HUDEP-2 (cell line): Measurements from ENCODE around the gene EIF2A.
"Not testable (repeated sequence)": the region's sequence is repeated elsewhere in the genome, so short reads cannot be mapped to it uniquely, and the experiment has no call there.

Experiments used
- DNase-seq, 76 experiments: peaks; one replicate each; lab custom pipeline; 2025; ENCODE audit not compliant: unreplicated experiment in 76 of 76; lab: John Stamatoyannopoulos, UW

EIF2A gene

GRCh38 chr3:150599611-150600297, 53.2 kb downstream of the EIF2A start:
- DNase-seq = peak in 5 of 76 experiments; percentile 9 to 26 (median 12)

GRCh38 chr3:150600647-150601530, 54.3 kb downstream of the EIF2A start:
- peak in 15 of 76 experiments; percentile 4 to 57 (median 29) for DNase-seq

- peak in 1 of 76 experiments; percentile 12 for DNase-seq
These were observed 56.0 kb downstream of the EIF2A start for GRCh38 chr3:150602426-150603152.

- peak; percentile 49 to 97 (median 92) for DNase-seq
These were observed 56.8 kb downstream of the EIF2A start, which contains the start of gene SELENOT for GRCh38 chr3:150603153-150603979. Gene SELENOT, plus strand, starts transcription at chr3:150603321. Its CDS starts 42 bp downstream, at chr3:150603363.

GRCh38 chr3:150603980-150604319, 57.4 kb downstream of the EIF2A start:
- DNase-seq = peak in 4 of 76 experiments; percentile 27 to 49 (median 41)

GRCh38 chr3:150605998-150606641, 59.5 kb downstream of the EIF2A start:
- peak in 32 of 76 experiments; percentile 3 to 53 (median 16) for DNase-seq

GRCh38 chr3:150607267-150608065, 60.9 kb downstream of the EIF2A start:
- DNase-seq = no peak

GRCh38 chr3:150609988-150610387, 63.4 kb downstream of the EIF2A start:
- no peak for DNase-seq

- DNase-seq = no peak
These were observed 64.2 kb downstream of the EIF2A start for GRCh38 chr3:150610785-150611184.

- DNase-seq = no peak
These were observed 65.1 kb downstream of the EIF2A start for GRCh38 chr3:150611666-150612065.

GRCh38 chr3:150612494-150612893, 65.9 kb downstream of the EIF2A start:
- no peak for DNase-seq

- no peak for DNase-seq
These were observed 66.4 kb downstream of the EIF2A start for GRCh38 chr3:150613034-150613433.

GRCh38 chr3:150613709-150614480, 67.3 kb downstream of the EIF2A start:
- DNase-seq = no peak

GRCh38 chr3:150620002-150620689, 73.6 kb downstream of the EIF2A start:
- no peak for DNase-seq

- DNase-seq = not testable (repeated sequence)
These were observed 76.4 kb downstream of the EIF2A start for GRCh38 chr3:150622955-150623354.

- no peak for DNase-seq
These were observed 77.4 kb downstream of the EIF2A start for GRCh38 chr3:150623945-150624344.

GRCh38 chr3:150626148-150626930, 79.8 kb downstream of the EIF2A start:
- no peak for DNase-seq
